ENCODE data around the gene PIGR. TPM values are rescaled to one million over a fixed set of nuclear protein-coding genes. Genes with fewer than 3 reads are reported as not detected.

PIGR gene
- total and polyA plus RNA-seq, 3 donors from 2014 or later: 0.38 TPM; not detected in 2

DNA sequence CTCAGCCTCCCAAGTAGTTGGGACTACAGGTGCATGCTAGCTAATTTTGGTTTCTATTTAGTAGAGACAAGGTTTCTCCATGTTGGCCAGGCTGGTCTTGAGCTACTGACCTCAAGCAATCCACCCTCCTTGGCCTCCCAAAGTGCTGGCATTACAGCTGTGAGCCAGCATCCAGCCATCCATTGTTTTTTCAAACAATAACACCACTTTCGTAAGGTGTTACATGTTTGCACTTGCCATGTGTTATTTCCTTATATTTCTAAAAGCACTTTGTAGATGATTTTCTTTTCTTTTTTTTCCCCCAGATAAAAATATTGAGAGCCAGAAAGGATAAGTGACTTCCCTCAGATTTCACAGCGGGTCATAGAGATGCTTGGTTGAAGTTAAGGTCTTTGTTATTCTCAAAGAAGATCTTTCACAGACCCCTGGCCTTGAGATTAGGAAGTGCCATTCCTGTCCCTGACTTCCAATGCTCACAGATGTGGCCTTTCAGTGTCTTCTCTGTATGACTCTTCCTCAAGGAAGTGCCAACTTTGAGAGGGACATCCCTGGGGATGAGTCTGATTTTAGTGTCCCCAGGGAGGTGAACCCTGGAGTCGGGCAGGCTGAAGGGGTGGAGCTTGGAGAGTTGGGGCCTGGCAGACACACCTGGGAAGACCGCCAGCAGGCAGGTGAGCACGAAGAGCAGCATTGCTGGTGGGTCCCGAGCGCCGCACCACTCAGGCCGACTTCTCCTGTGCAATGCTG, 6.3 kb downstream of the PIGR start:
- Histone ChIP-seq H3K27me3 (no peaks in the 10 kb centered on the region), H3K27ac (no peak overlapping the region), H3K4me1 (no peaks in the 10 kb centered on the region), H3K36me3 (ENCODE audit: low read depth, missing control alignments) (no peaks in the 10 kb centered on the region), H3K4me3 (no peak overlapping the region), H3K9me3 (no peaks in the 10 kb centered on the region)
- no peak for DNase-seq
- WGBS, 2 donors: 90 to 94% methylated on average over 8 to 9 of the region's 9 CpGs
- intact Hi-C loops (cut with DNase I; ENCODE audit: low total_unique reads): no loop called here
- no peak for TF ChIP-seq POLR2A (IDR thresholded peaks at IDR 0.05)
- TF ChIP-seq, protein P1, sequence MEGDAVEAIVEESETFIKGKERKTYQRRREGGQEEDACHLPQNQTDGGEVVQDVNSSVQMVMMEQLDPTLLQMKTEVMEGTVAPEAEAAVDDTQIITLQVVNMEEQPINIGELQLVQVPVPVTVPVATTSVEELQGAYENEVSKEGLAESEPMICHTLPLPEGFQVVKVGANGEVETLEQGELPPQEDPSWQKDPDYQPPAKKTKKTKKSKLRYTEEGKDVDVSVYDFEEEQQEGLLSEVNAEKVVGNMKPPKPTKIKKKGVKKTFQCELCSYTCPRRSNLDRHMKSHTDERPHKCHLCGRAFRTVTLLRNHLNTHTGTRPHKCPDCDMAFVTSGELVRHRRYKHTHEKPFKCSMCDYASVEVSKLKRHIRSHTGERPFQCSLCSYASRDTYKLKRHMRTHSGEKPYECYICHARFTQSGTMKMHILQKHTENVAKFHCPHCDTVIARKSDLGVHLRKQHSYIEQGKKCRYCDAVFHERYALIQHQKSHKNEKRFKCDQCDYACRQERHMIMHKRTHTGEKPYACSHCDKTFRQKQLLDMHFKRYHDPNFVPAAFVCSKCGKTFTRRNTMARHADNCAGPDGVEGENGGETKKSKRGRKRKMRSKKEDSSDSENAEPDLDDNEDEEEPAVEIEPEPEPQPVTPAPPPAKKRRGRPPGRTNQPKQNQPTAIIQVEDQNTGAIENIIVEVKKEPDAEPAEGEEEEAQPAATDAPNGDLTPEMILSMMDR (IDR thresholded peaks at IDR 0.05): no peak

DNA sequence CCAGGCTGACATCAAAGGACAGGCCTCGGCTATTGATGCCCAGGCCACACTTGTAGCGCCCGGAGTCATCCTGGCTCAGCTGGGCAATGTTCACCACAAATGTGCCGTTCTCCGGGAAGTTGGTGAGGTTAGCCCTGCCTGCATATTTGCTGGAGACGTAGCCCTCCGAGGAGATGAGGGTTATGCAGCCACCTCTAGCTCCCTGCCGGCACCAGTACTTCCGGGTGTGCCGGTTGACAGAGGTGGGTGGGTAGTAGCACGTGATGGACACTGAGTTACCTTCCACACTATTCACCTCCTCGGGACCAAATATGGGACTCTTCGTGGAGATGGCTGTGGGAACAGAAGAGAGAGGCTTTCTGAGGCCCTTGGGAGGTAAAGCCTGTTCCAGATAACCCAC, 7.1 kb downstream of the PIGR start:
- no peaks in the 10 kb centered on the region for H3K4me1 ChIP-seq
- no peaks in the 10 kb centered on the region for H3K36me3 ChIP-seq (ENCODE audit: low read depth, missing control alignments)
- H3K9me3 ChIP-seq: no peaks in the 10 kb centered on the region
- WGBS, 2 donors: 94% methylated on average over 11 to 13 of the region's 13 CpGs
- no peak for DNase-seq
- intact Hi-C loops (cut with DNase I; ENCODE audit: low total_unique reads): no loop called here
- H3K27me3 ChIP-seq: no peaks in the 10 kb centered on the region
- TF ChIP-seq, protein P1 (IDR thresholded peaks at IDR 0.05): no peak
- no peak for TF ChIP-seq POLR2A (IDR thresholded peaks at IDR 0.05)
- no peak overlapping the region for H3K4me3 ChIP-seq
- H3K27ac ChIP-seq: no peak overlapping the region

DNA sequence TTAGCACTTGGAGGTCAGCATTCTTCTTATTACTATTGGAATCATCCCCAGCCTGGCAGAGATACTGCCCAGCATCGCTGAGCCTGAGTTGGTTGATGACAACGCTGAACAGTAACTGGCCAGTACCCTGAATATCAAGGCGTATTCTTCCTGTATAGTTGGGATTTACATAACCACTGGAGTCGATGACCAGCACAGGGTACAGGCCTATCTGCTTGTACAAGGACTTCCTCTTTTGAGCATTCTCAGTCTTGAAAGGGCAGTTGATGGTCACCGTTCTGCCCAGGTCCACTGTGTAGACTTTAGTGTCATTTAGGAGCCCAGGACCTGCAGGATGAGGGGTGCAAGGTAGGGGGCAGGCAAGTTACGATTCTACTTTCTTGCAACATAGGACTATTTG, 8.8 kb downstream of the PIGR start:
- DNase-seq: no peak
- Histone ChIP-seq H3K27ac (no peak overlapping the region), H3K9me3 (no peaks in the 10 kb centered on the region), H3K4me3 (no peak overlapping the region), H3K4me1 (no peaks in the 10 kb centered on the region), H3K27me3 (no peaks in the 10 kb centered on the region), H3K36me3 (ENCODE audit: low read depth, missing control alignments) (no peaks in the 10 kb centered on the region)
- WGBS, 2 donors: 88 to 92% methylated on average over 5 to 6 of the region's 6 CpGs
- intact Hi-C loops (cut with DNase I; ENCODE audit: low total_unique reads): no loop called here
- no peak for TF ChIP-seq POLR2A (IDR thresholded peaks at IDR 0.05)
- TF ChIP-seq, protein P1 (IDR thresholded peaks at IDR 0.05): no peak

DNA sequence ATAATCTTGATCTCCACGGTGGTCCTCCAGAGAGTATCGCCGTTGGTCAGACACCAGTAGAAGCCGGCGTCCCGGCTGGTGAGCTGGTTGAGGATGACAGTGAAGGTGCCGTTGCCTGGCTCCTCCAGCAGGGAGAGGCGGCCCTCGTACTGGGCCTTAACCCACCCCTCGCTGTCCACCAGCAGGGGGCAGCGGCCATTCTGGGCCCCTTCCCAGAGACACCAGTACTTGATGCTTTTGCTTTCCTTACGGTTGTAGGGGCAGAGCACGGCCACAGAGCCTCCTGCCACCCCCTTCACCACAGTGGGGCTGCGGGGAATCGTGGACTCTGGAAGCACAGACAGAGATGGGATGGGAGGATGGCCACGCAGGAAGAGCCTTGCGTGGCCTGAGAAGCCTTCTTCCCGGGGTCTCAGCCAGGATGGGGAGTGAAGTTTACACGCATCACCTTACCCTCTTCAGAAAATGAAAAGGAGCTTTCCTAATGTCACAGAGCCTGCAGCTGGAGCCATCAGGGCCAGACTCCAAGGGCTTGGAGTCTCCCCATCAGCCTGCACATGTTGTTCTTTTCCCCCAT, 10.7 kb downstream of the PIGR start:
- DNase-seq: peak; percentile 20
- intact Hi-C loops (cut with DNase I; ENCODE audit: low total_unique reads): no loop called here
- TF ChIP-seq, protein P1 (IDR thresholded peaks at IDR 0.05): peak; percentile 12 to 27 (median 23)
- TF ChIP-seq POLR2A (IDR thresholded peaks at IDR 0.05): no peak
- no peaks in the 10 kb centered on the region for H3K36me3 ChIP-seq (ENCODE audit: low read depth, missing control alignments)
- WGBS, 2 donors: 80 to 94% methylated on average over 10 to 19 of the region's 19 CpGs
- H3K27me3 ChIP-seq: no peaks in the 10 kb centered on the region
- H3K27ac ChIP-seq: no peak overlapping the region
- no peaks in the 10 kb centered on the region for H3K9me3 ChIP-seq
- no peak overlapping the region for H3K4me3 ChIP-seq
- H3K4me1 ChIP-seq: no peaks in the 10 kb centered on the region

Measured in testis (tissue), 3 donors.